GM18526 (cell line): ENCODE data around the gene CFAP68.

Source experiments
- POLR2A ChIP-seq: IDR thresholded peaks from 3 replicates; pipeline ENCODE4 v1.6.1; 2011; ENCODE audit not compliant: insufficient read length; ENCODE audit errors: extremely low read depth

CFAP68 gene, protein sequence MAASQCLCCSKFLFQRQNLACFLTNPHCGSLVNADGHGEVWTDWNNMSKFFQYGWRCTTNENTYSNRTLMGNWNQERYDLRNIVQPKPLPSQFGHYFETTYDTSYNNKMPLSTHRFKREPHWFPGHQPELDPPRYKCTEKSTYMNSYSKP

DNA sequence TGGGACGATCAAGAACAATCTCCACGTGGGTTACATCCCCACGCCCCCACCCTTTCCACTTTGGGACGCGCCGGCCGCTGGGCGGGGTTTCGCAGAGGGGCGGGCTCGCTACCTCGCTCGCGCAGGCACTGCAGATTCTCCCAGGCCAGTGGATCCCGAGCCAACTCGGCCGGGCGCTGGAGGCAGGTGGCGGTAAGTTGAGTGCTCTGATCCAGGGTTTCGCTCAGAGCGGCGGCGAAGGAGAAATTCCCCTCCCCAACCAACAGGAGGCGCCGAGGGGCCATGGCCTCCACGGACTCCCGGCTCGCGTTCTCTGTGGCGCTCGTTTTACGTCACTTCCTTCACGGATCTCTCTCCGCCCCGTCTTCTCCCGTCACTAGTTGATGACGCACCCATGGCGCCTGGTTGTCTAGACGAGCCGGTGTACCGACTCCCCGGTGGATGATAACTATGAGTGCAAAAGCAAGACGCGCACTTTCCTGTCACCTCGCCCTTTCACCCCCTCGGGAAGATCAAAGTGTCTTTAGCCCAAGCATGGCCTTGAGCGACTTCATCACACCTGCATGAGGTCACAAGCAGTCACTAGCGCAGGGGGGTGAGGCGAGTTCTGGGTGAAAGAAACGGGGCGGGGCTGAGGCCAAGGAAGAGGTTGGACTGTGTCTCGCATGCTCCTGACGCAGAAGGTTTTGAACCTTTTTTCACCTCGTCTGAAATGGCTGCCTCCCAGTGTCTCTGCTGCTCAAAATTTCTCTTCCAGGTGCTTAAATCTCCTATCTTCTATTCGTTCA is at the start of gene CFAP68, which contains the start of gene FDXACB1:
Gene CFAP68 (plus strand): TSS at position 693 of the 788 bp plus-strand sequence. CDS start 20 bp downstream, at position 713.
Gene FDXACB1 (minus strand): TSS at position 317 of the 788 bp plus-strand sequence. CDS start 33 bp downstream, at position 284.
- peak; percentile 69 for TF ChIP-seq POLR2A

- TF ChIP-seq POLR2A: no peak
These were observed 45.8 kb upstream of the CFAP68 start for GRCh38 chr11:111833524-111833923.

DNA sequence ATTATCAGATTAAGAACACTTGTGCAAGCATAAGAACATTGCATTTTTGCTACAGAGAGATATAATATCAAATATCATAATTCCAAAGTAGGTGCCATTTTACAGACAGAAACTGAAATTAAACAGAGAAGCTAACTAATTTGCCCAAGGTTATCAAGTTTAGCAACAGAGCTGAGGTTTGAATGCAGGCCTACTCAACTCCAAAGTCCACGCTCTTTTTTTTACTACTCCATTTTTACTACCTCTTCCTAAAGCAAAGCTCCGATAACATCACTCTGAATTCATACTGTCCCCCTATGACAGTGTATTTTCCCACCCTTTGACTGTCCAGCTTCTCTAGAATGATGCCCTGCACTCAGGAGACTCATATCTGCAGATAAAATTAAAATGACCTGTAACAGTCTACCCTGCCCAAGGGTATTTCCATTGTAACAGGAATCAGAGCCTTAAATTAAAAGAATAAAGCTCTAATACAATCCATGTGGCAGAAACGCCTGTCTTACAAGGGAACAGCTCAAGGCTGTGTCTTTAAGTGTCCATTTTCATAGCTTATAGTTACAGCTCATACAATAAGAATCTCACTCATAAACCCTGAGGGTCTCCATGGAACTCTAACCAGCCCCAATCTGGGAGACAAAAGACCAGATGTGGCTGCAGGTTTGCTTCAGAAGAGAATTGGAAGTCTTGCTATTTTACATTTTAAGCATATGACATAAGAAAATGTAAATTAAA is 44.7 kb upstream of the CFAP68 start:
- no peak for TF ChIP-seq POLR2A

DNA sequence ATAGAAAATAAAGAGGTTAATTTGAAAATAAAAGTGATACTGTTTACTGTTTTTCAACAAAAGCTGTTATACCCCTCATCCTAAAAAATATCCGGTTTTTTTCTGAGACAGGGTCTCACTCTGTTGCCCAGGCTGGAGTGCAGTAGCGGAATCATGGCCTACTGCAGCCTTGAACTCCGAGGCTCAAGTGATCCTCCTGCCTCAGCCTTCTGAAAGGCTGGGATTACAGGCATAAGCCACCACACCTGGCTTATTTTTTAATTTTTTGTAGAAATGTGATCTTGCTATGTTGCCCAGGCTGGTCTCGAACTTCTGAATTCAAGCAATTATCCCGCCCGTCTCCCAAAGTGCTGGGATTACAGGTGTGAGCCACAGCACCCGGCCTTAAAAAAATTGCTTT is 43.7 kb upstream of the CFAP68 start:
- TF ChIP-seq POLR2A: no peak

GRCh38 chr11:111836162-111836561 is 43.2 kb upstream of the CFAP68 start:
- TF ChIP-seq POLR2A: no peak

DNA sequence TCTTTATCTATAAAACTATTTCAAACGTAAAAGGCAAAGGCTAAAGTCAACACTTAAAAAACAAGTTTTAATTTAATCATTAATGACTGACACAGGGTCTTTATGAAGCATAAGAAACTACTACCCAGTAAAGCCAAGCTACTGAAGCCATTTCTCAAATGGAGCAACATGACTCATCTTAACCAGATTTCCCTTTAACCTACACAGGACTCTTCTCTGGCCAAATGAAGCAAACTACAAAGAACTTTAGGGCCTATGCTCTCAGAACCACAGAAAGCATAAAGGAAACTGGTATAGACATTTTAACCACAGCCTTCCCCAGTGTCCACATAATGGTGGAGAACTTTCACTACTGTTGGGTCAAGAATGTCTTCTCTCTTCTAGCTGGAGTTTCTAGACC is 42.6 kb upstream of the CFAP68 start:
- no peak for TF ChIP-seq POLR2A

DNA sequence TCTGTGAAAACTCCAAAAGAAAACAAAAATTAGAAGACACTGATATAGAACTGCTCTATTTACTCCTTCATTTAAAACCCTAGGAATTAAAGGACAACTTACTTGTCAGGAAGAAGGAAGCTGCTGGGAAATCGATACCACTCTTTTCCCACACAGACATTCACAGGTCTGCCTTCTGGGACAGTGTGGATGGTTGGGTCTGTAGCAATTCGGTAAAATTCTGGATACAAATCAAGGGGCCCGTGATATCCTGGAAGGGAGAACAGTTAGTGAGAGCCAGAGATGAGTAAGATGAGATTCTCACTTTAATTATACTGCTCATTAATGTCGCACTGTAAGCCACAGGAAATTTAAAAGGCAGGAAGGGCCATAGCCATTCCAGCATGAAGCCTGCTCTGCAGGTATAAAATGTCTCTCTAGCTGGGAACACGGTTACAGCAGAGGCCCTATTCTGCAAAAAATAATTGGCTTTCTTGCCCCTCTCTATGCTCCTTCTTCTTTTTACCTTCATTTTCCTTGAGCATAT is 41.9 kb upstream of the CFAP68 start:
- TF ChIP-seq POLR2A: no peak

GRCh38 chr11:111838054-111838453 is 41.3 kb upstream of the CFAP68 start:
- no peak for TF ChIP-seq POLR2A

DNA sequence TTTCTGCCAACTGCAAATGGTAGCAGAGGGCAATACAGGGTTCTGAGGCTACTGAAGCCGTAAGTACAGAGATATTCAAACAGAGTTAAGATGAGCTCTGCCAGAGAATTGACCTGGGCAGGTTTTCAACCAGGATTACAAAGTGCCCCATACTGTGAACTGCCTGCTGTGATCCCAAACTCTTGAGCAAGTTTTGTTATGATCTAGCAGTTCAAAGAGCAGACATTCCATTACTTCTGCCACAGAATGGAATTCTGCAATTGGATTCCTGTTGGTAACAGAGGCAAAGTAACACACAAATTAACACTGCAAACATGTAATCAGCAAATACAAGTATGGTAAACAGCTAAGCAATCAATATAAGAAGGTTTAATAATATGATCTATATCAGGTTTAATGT is 39.2 kb upstream of the CFAP68 start:
- no peak for TF ChIP-seq POLR2A

GRCh38 chr11:111841370-111842053 is 37.8 kb upstream of the CFAP68 start:
- no peak for TF ChIP-seq POLR2A

- no peak for TF ChIP-seq POLR2A
These were observed 35.7 kb upstream of the CFAP68 start for GRCh38 chr11:111843661-111844060.

DNA sequence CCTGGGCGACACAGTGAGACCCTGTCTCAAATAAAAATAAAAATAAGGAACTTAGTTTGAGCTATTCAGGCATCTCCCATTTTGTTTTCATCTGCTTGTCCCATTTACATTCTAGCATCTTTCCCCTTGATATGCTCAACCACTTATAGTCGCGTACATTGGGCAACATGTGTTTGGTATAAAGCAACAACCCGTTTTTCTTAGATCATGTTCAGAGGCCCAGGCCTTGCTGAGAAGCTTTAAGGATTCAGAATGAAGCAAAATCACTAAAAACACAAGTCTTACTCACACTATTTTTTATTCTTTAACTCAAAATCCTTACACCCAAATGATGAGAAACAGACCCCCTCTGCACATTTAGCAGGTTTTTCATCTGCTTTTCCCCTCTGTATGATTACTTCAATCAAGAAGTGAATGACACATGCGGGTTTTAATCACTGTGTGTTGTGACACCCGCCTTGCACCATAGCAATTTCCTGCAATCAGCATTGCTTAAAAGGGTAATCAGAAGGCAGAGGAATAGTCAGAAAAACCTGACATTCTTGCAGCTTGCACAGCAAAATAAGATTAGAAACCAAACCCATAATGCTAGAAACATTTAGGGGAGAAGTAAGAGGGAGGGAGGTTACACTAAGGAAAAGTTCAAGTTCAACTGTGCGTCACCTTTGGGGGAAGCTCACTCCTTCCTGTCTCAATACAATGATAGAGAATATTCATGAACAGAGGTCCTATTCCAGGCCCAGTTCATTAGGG is 33.9 kb upstream of the CFAP68 start:
- no peak for TF ChIP-seq POLR2A

DNA sequence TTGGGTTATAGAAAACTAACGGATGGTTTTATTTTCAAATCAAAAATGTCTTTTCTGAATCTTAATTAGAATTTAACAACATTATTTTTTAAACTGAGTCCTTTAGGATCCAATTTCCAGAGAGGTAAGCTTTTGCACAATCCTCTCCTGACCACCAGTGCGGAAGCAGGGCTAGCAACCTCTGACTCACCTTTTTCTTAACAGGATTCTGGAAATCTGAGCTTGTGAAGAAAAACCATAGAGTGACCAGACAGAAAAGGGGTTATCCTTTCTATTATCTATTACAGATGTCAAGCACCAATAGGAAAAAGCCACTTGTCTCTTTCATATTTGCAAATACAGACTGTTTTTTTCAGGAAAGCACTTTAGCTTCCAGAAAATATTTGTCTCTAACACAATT is 33.3 kb upstream of the CFAP68 start:
- no peak for TF ChIP-seq POLR2A

GRCh38 chr11:111846636-111847035 is 32.7 kb upstream of the CFAP68 start:
- no peak for TF ChIP-seq POLR2A
